GM13976 (cell line): ENCODE results near the gene HOXB5.

Experiments used
- DNase-seq: peaks from one replicate; pipeline ENCODE4 v3.0.0; 2012; ENCODE audit warnings: low spot score
- in situ Hi-C: fragments of 300-500 bp; cut with MboI; formaldehyde crosslinking; loops from one replicate; pipeline ENCODE4 v1.12.0; 2022; ENCODE audit warnings: low sequenced_read_pairs, mixed read lengths, inconsistent platforms; ENCODE audit not compliant: unreplicated experiment
- TF ChIP-seq, protein P1 (sequence below): IDR thresholded peaks from 2 replicates; pipeline ENCODE4 v1.5.1; 2012; ENCODE audit warnings: borderline replicate concordance, mild to moderate bottlenecking; ENCODE audit not compliant: insufficient read depth; ENCODE audit errors: extremely low read depth, missing control alignments, control extremely low read depth

Gene HOXB5

DNA sequence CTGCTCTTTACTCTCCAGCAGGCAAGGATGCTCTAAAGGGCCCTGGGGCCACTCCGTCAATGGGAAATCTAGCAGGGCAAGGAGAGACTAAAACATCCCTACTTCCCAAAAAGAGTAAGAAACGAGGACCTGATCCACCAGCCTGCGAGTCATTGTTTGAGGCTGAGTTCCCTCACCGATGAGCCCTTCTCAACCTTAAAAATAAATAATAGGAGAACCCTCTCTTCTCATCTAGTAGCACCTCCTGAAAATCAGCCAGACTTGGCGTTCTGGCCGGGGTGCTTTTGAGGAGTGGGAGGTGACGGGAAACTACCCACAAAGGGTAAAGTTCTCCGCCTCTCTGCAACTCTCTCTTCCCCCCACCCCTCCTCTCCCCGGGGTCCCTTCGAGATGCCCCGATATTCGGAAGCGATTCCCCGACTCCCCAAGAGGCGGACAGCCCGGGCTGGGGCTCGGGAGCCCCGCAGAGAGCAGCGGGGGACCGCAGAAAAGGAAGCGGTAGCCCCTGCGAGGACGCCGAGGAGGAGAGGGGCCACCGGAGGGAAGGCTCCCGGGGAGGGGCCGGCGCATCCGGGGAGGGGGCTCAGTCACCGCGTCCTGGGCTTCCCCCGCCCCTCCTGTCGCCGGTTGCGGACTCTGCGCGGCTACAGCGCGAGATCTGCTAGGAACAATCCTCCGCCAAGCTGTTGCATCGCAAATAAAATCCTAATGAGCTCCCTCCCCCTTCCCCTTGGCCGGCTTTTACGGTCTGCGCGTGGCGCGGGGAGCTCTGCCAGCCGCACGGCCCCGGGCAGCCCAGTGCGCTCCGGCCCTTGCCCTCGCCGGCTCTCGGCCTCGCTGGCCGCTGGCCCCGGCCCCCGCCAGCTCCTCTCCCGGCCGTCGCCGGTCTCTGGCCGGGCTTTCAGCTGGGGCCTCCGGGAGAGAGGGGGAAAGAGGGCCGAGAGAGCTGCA is 31.2 kb upstream of the HOXB5 start:
- in situ Hi-C loops = no loop called here
- peak; percentile 57 for DNase-seq
- TF ChIP-seq, protein P1, sequence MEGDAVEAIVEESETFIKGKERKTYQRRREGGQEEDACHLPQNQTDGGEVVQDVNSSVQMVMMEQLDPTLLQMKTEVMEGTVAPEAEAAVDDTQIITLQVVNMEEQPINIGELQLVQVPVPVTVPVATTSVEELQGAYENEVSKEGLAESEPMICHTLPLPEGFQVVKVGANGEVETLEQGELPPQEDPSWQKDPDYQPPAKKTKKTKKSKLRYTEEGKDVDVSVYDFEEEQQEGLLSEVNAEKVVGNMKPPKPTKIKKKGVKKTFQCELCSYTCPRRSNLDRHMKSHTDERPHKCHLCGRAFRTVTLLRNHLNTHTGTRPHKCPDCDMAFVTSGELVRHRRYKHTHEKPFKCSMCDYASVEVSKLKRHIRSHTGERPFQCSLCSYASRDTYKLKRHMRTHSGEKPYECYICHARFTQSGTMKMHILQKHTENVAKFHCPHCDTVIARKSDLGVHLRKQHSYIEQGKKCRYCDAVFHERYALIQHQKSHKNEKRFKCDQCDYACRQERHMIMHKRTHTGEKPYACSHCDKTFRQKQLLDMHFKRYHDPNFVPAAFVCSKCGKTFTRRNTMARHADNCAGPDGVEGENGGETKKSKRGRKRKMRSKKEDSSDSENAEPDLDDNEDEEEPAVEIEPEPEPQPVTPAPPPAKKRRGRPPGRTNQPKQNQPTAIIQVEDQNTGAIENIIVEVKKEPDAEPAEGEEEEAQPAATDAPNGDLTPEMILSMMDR = no peak

DNA sequence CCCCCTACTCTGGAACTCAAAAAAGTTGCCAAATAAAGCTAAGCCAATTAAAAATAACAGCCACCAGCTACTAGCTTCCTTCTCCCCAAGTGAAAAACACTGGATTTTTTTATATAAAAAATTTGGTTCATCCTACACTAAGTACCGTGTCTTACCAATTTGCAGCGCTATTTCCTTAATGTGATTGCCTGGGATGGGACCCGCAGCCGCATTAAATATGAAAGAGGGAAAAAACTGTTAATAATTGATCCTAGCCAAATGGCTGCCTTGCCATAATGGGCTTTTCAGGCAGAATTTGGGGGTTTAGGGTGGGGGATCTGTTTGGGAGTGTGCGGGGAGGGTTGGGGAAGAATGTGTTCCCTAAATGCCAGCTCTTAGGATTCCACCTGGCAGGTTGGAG is 30.5 kb upstream of the HOXB5 start:
- TF ChIP-seq, protein P1 = no peak
- no peak for DNase-seq
- in situ Hi-C loops = no loop called here

DNA sequence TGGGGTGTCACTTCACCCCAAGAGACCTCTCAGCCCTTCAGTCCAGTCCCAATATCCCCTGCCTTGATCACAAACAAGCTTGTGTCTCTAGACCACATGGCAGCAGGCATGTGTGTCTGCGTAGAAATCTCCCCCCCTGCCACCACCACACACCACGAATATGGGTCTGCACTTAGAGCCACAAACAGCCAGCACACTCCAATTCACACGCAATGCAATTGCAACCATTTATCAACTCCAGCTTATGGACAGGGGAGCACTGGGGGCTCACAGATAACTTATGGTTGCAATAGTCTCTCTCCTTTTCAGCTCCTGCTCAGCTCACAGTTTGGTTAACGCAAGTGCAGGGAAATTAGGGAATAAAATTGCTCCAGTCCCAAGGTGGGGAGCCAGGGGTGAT is 30.0 kb upstream of the HOXB5 start:
- TF ChIP-seq, protein P1 = no peak
- in situ Hi-C loops = no loop called here
- no peak for DNase-seq

DNA sequence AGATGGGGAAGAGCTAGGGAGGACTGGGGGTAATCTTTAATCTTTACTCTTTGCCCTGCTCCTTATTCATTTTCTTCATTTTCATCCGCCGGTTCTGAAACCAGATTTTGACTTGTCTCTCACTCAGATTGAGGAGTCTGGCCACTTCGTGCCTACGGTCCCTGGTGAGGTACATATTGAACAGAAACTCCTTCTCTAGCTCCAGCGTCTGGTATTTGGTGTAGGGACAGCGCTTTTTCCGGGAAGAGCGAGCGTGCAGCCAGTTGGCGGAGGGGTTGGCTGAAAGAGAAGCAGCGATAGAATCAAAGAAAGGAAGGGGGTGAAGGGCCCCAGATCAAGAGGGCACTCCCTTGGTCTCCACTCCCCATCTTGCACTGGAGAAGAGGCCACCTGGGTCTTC is 29.3 kb upstream of the HOXB5 start:
- DNase-seq = no peak
- TF ChIP-seq, protein P1 = no peak
- in situ Hi-C loops = no loop called here

GRCh38 chr17:48621410-48622392 is 28.1 kb upstream of the HOXB5 start:
- TF ChIP-seq, protein P1 = no peak
- DNase-seq = no peak
- in situ Hi-C loops = no loop called here

DNA sequence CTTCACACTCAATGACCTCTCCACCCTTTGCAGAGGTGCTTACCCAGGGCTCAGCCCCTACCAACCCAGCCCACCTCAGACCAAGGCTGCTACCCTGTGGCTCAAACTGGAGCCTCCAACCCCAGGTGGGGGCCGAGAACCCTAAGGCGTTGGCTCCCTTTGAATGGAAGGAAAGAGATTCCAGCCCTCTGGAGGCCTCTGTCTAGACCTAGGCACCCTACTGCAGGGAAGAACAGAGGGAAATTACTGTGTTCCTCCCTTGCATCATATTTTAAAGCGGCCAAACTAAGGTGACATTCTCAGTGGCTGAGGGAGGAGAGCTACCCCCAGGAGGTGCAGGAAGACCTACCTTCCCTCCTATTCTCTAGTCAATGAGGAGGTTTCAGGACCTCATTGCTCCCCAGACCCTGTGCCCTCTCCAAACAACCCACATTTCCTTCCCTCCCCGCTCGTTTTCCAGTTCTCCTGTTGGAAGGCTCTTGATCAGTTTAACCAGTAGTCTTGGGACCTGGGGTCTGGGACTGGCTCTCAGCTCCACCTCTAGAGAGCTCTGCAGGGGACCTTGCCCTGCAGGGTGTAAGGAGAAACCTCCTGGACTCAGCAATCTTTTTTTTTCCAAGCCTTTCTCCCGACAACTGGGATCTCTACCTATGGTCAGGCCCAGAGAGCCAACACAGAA is 27.0 kb upstream of the HOXB5 start:
- TF ChIP-seq, protein P1 = no peak
- in situ Hi-C loops = no loop called here

More for the DNA sequence above, 27.0 kb upstream of the HOXB5 start:
- DNase-seq = no peak
